Ammon's horn (tissue), 1 donor: ENCODE results near the gene UQCRC1.
"Not testable (repeated sequence)": the region's sequence is repeated elsewhere in the genome, so short reads cannot be mapped to it uniquely, and the experiment has no call there.

Experiments
- DNase-seq: peaks from one replicate; pipeline ENCODE4 v3.0.0-alpha.2; 2016; ENCODE audit warnings: low spot score

Gene UQCRC1

DNA sequence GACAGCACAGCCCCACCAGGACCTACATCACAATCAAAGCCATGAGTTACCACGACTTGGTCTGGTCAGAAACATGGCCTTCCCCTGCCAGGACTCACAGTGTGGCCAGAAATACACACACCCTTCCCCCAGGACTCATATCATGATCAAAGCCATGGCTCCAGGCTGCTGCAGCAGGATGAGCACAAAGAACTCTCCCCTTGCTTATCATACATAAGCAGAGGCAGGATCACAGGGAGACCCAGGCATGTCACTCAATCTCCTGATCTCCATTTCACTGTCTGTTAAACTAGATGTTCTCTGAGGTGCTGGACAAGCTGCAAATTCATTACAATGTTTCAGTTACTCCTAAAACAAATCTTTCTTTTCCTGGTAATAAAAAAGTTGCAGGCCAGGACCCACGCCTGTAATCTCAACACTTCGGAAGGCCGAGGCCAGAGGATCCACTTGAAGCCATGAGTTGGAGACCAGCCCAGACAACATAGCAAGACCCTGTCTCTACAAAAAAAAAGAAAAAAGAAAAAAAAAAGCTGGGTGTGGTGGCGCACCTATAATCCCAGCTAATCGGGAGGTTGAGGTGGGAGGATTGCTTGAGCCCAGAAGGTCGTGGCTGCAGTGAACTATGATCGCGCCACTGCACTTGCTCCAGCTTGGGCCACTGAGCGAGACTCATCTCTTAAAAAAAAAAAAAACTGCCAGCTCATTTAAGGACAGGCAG lies 54.1 kb downstream of the UQCRC1 start:
- no peak for DNase-seq

DNA sequence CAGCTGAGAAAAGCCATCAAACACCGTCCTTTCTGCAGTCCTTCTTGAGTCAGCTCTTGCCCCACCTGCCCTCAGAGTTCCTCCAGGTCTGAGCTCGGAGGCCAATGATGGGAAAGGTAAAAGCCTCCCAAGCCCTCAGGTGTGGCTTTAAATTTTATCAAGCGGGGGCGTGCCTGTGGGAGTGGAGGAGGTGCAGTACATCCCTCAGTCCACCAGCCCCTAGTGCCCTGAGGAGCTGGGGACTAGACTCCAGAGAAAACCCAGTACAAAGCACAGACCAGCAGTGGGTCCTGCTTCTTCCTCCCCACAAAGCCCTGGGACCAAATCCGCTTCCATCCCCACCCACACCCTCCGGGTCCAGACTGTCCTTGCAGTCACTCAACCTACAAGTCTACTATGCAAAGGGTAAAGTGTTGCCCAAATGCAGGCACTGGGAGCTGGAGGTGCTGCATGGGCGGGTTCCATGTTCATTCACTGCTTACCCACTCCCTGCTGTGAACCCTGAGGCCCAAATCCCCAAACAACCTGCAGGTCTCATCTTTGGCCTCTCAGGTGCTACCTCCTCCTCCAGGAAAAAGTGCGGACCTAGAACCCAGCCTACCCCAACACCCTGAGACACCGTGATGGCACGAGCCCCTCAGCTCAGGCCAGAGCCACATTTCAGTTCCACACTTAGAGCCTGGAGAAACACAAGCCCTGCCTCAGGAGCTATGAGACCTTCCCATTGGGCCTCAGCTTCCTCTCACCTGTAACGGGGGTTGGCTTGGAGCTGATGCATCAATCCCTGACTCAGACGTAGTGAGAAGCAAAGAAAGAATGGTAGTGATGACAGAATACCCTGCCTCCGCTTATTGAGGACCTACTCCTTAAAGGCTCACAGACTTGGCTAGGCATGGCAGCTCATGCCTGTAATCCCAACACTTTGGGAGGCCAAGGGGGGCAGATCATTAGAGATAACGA lies 55.3 kb downstream of the UQCRC1 start:
- DNase-seq: no peak

DNA sequence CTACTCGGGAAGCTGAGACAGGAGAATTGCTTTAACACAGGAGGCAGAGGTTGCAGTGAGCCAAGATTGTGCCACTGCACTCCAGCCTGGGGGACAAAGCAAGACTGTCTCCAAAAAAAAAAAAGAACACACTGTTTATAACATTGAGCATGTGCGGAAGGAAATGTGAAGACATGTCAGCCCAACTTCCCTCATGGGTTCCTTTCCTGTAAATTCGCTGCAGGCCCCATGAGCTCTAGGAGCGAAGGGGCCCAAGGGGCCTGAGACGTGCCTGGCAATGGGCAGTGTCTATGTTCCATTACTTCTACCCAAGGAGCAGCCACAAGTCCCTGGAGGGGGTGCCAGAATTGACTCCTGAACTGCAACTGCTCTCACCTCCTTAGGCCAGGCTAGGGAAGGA lies 56.1 kb downstream of the UQCRC1 start:
- no peak for DNase-seq

DNA sequence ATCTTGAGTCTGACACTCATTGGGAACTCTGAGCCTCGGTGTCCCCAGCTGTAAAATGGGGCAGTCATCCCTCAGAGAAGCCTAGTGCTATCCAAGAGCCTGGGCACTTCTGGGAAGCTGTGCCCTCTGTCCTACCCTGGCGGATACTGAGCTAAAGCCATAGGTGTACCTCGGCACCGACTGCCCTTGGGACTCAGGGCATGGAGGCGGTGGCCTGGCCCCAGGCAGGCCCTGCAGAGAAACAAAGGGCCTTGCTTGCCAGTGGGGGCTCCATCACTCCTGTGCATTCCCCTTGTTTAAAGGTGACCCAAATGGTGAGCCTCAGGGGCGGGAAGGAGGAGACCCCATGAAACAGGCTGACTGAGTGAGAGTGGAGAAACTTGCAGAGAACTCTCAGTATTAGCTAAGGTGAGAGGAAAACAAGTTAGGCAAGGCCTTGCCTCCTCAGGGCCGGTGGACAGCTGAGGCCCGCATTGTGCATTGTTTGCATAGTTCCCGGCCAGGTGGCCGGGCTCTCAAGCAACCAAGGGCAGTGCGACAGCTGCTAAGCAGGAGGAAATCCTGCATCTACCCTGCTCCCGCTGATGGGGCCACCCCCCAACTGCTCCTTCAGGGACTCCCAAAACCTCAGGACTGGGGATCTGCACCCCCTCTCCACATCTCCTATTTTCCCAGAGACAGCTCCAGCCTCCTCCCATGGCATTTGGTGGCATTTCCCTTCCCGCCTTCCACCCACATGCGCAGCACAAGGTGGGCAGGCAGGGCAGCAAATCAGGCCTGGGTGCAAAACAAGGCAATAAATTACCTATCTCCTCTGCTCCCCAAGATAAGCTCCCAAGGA lies 57.1 kb downstream of the UQCRC1 start:
- no peak for DNase-seq

DNA sequence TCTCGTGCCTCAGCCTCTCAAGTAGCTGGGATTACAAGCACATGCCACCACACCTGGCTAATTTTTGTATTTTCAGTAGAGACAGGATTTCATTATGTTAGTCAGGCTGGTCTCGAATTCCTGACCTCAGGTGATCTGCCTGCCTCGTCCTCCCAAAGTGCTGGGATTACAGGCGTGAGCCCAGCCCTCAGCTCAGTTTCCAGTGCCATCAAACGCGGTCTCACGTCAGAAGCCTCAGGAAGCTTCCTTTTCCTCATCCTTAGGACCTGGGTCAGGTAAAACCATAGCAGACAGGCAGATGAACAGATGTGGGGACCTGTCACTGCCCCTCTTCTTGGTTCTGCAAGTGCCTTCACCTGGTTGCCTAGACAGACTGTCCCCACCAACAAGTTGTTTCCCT lies 57.8 kb downstream of the UQCRC1 start:
- DNase-seq: not testable (repeated sequence)
